CD4-positive, alpha-beta T cell treated with Interleukin-6 for 4 hours (primary cell): Measurements from ENCODE around the gene KLRF1.

Experiments used
- DNase-seq: peaks from one replicate; pipeline ENCODE4 v3.0.0-alpha.2; 2020; ENCODE audit warnings: mixed read lengths

KLRF1 gene, protein sequence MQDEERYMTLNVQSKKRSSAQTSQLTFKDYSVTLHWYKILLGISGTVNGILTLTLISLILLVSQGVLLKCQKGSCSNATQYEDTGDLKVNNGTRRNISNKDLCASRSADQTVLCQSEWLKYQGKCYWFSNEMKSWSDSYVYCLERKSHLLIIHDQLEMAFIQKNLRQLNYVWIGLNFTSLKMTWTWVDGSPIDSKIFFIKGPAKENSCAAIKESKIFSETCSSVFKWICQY

GRCh38 chr12:9827209-9827888, at the start of gene KLRF1:
Gene KLRF1 (plus strand): TSS chr12:9827481. CDS start chr12:9827545, 64 bp downstream.
- DNase-seq: no peak

DNA sequence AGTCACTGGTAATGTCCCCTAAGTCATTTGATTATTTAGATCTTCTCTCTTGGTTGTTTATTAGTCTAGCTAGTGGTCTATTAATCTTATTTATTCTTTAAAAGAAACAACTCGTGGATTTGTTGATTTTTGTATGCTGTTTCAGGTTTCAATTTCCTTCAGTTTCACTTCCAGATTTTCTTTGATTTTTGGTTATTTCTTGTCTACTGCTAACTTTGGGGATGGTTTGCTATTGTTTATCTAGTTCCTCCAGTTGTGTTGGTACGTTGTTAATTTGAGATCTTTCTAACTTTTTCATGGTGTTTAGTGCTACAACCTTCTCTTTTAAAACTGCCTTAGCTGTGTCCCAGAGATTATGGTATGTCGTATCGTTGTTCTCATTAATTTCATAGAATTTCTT, 48.1 kb upstream of the KLRF1 start:
- DNase-seq: no peak

- DNase-seq: no peak
Measured at GRCh38 chr12:9781360-9781759, 45.9 kb upstream of the KLRF1 start.

GRCh38 chr12:9782547-9783382, 44.5 kb upstream of the KLRF1 start:
- DNase-seq: no peak

DNA sequence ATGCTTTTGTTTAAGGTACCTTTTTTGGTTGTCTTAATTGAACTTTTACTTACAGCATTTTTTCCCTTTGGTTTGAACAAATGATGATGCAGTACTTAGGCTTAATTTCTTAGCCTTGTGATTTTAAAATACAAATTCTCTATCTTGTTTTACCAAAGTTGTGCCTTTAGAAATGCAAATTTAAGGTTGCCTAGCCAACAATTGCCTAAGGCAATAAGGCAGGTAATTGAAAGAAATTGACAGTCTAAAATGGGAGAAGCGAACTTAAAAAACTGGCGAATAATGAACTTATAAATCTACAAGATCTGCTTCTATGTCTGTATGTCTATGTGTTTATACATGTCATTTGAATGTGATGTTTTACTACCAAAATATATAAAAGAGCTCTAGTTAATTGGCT, 43.0 kb upstream of the KLRF1 start:
- no peak for DNase-seq

DNA sequence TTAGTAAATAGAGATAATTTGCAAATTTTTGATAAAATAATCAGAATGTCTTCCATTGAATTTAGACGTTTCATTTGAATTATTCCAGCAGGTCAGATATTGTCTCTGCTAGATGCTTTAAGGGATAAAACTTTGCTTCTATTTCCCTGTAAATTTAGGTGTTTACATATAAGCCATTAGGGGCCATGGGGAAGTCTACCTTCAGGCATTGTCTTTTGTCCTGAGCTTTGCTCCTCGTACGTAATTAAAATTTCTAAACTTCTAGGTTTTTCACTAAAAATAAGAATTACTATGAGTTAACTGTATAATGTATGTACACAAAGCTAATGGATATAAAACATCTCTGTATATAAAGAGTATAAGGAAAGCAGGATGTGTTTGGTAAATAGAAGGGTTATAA, 42.5 kb upstream of the KLRF1 start:
- DNase-seq: no peak

GRCh38 chr12:9786726-9787717, 40.3 kb upstream of the KLRF1 start:
- no peak for DNase-seq

DNA sequence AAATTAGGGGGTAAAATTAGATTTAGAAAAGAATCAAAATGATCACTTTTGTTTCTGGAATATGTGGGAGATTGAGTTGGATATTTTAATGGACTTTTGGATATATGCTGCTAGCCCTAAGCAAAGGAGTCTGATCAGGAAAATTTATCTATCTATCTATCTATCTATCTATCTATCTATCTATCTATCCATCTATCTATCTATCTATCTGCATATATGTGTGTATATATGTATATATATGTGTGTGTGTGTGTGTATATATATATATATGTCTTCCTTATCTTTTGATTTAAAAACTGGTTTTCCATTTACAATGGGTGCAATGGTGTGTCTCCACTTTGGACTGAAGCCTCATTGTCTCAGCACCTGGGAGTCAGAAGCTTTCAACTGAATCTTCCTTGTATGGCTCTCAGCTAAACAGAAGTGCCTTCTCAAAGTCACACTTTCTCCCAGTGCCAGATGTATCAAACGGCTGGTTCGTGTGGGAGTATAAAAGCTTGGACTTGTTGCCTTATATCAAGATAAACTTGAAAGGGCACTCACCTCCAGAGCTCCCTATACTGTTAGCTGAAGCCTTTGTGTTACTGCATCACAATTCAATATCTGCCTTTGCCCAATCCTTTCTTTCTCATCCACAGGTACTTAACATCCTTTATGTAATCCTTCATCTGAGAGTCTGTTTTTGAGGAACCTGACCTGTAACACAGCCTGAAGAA, 34.9 kb upstream of the KLRF1 start:
- DNase-seq: no peak

GRCh38 chr12:9792961-9793617, 34.2 kb upstream of the KLRF1 start:
- DNase-seq: no peak

- no peak for DNase-seq
Measured at GRCh38 chr12:9793779-9794395, 33.4 kb upstream of the KLRF1 start.

GRCh38 chr12:9794484-9795093, 32.7 kb upstream of the KLRF1 start:
- no peak for DNase-seq

DNA sequence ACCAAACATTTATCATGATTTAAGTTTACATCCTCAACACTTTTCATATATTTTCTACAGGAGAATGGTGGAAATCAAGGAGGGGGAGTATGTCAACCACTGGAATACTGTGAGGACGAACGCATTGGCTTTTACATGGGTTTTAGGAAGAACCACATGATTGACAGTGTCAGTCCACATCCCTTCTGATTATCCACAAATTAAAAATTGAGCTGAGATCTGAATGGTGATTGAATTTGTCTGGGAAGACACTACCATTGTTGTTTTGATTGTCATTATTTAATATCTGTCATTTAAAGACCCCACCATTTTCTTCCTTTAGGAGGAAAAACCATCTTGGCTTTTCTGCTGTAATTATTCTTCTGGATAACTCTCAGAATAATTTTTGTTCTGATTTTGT, 31.3 kb upstream of the KLRF1 start:
- no peak for DNase-seq

DNA sequence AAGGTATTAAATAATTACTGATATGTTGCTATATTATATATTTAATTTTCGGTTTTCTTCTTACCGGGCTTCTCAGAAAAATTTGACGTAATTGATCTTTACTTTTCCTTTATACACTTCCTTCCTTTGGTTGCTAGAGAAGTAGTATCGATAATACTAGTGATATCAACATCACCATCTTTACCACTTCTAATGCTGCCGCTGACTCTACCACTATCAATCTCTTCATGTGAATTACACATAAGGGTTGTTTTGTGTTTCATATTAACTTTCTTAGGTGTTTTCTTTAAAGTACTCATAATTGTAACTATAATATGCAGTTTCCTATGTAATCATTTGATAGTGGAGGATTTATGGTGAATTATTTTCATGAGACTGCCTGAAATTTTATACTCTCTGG, 30.9 kb upstream of the KLRF1 start:
- DNase-seq: no peak

DNA sequence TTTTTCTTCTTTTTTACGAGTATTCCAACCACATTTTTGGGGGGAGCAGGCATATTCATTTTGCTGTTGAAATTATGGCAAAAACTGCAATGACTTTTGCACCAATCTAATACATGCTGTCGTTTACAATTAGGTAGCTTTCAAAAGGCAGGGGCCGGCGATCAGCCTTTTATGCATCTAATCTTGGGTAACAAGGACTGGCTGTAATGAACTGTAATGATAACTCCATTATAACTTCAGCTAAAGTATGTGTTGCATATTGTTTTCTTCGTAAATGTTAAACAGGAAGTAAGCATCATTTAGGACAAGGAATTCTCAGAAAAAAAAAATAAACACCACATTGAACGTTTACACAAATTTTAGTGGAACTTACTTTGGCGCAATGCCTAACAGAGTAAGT, 30.3 kb upstream of the KLRF1 start:
- no peak for DNase-seq

DNA sequence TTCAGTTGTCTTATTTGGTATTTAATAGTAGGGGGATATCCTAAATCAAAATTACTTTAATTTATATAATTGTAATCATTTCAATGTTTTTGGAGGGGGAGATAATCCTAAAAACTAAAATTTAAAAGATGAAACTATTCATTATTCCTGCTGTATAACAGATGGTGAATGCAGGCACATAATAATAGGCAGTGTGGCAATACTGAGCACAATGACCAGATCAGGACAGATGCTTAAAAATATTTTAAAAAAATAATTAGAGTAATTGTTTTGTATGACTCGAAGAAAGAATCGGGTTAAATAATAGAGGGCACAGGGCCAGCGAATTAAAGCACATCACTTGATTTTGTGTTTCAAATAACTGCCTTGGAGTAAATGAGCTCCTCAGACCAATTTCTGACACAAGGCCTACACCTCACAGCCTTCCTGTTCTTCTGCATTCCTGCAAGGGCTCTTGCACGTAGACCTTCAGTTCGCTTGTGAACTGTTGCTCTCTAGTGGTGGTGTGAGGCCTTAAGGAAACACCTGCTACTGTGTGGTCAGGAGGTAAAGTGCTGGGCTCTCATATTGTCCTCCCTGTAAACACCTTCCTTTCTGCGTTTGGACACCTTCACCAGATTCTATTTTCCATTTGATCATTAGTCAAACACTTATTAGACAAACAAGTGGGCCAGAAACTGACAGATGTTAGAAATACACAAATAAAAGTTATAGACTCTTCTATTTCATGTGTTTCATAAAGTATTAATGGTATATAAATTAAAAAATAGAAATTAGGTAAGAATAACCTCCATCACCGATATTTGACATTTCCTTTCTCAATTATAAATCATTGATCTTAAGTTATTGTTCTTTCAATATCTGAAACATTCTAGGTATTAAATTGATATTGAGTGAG, 29.3 kb upstream of the KLRF1 start:
- DNase-seq: peak; percentile 71

DNA sequence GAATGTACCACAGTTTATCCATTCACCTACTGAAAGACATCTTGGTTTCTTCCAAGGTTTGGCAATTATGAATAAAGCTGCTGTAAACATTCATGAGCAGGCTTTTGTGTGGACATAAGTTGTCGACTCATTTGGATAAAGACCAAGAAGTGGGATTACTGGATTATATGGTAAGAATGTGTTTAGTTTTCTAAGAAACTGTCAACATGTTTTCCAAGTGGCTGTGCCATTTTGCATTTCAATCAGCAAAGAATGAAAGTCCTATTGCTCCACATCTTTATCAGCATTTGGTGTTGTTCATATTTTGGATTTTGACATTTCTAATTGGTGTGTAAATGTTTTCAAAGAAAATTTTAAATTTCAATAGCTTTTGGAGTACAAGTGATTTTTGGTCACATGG, 27.3 kb upstream of the KLRF1 start:
- no peak for DNase-seq

- DNase-seq: no peak
Measured at GRCh38 chr12:9805883-9806282, 21.4 kb upstream of the KLRF1 start.

GRCh38 chr12:9806714-9807113, 20.6 kb upstream of the KLRF1 start:
- DNase-seq: no peak

- no peak for DNase-seq
Measured at GRCh38 chr12:9808504-9808903, 18.8 kb upstream of the KLRF1 start.
